HuH-7 (cell line): Measurements from ENCODE around the gene GTF2H2C_2.
"Not testable (repeated sequence)": the region's sequence is repeated elsewhere in the genome, so short reads cannot be mapped to it uniquely, and the experiment has no call there.

Source experiments
- DNase-seq: peaks from one replicate; pipeline ENCODE4 v3.0.0; 2011; ENCODE audit warnings: low spot score

Gene GTF2H2C_2

GRCh38 chr5:70415117-70415516 lies at the start of gene GTF2H2C_2:
Gene GTF2H2C_2, plus strand, starts transcription at chr5:70415368.
- not testable (repeated sequence) for DNase-seq

GRCh38 chr5:70400984-70401686 lies 14.0 kb upstream of the GTF2H2C_2 start:
- DNase-seq: not testable (repeated sequence)

GRCh38 chr5:70421322-70421721 lies 6.2 kb downstream of the GTF2H2C_2 start:
- not testable (repeated sequence) for DNase-seq

GRCh38 chr5:70423215-70423614 lies 8.0 kb downstream of the GTF2H2C_2 start:
- DNase-seq: not testable (repeated sequence)

- DNase-seq: not testable (repeated sequence)
Measured at GRCh38 chr5:70438518-70438917, 23.4 kb downstream of the GTF2H2C_2 start.

GRCh38 chr5:70449565-70449964 lies 34.4 kb downstream of the GTF2H2C_2 start:
- DNase-seq: not testable (repeated sequence)

- DNase-seq: not testable (repeated sequence)
Measured at GRCh38 chr5:70451249-70451984, 36.2 kb downstream of the GTF2H2C_2 start.

- DNase-seq: not testable (repeated sequence)
Measured at GRCh38 chr5:70457093-70457492, 41.9 kb downstream of the GTF2H2C_2 start.

- not testable (repeated sequence) for DNase-seq
Measured at GRCh38 chr5:70459188-70459587, 44.0 kb downstream of the GTF2H2C_2 start.

GRCh38 chr5:70461984-70462383 lies 46.8 kb downstream of the GTF2H2C_2 start:
- not testable (repeated sequence) for DNase-seq

- DNase-seq: not testable (repeated sequence)
Measured at GRCh38 chr5:70464019-70464637, 49.0 kb downstream of the GTF2H2C_2 start.

GRCh38 chr5:70469926-70470509 lies 54.9 kb downstream of the GTF2H2C_2 start:
- not testable (repeated sequence) for DNase-seq
